ENCODE data around the gene CCT6B.

- no peak for TF ChIP-seq CTCF (IDR thresholded peaks at IDR 0.05 in 2 of 3, conservative IDR thresholded peaks at IDR 0.05 in 1 of 3; ENCODE audit: borderline replicate concordance in 1 of 3, insufficient read depth in 1 of 3, low read depth in 2 of 3, low read length in 2 of 3)
- TF ChIP-seq EZH2 (IDR thresholded peaks at IDR 0.05), result no peak
- TF ChIP-seq POLR2A (IDR thresholded peaks at IDR 0.05; ENCODE audit: borderline replicate concordance, extremely low read depth, insufficient read depth, insufficient read length), result no peak
- no peak for TF ChIP-seq ZBTB33 (IDR thresholded peaks at IDR 0.05; ENCODE audit: extremely low read depth, insufficient replicate concordance, low read length)
- no peak for TF ChIP-seq TCF7L2 (IDR thresholded peaks at IDR 0.05; ENCODE audit: borderline replicate concordance, extremely low read depth, insufficient read depth, insufficient read length)
- TF ChIP-seq POLR2AphosphoS5 (IDR thresholded peaks at IDR 0.05; ENCODE audit: low read depth, low read length), result no peak
- TF ChIP-seq MAX (IDR thresholded peaks at IDR 0.05), result no peak
- no peak for TF ChIP-seq SIN3A (IDR thresholded peaks at IDR 0.05; ENCODE audit: low read depth)
- TF ChIP-seq ELF1 (IDR thresholded peaks at IDR 0.05; ENCODE audit: borderline replicate concordance, low read depth), result no peak
- no peak for TF ChIP-seq REST (IDR thresholded peaks at IDR 0.05; ENCODE audit: low read depth)
- TF ChIP-seq EZH2phosphoT487 (IDR thresholded peaks at IDR 0.05; ENCODE audit: borderline replicate concordance), result no peak
- no peak for TF ChIP-seq CEBPB (IDR thresholded peaks at IDR 0.05; ENCODE audit: low read depth)
- no peak for TF ChIP-seq ATF3 (IDR thresholded peaks at IDR 0.05)
Observed at GRCh38 chr17:35006345-35006744, 45.1 kb upstream of the CCT6B start.
